ENCODE measurements around the gene CCDC92B.
"Not testable (repeated sequence)": the region's sequence is repeated elsewhere in the genome, so short reads cannot be mapped to it uniquely, and the experiment has no call there.

CCDC92B gene

DNA sequence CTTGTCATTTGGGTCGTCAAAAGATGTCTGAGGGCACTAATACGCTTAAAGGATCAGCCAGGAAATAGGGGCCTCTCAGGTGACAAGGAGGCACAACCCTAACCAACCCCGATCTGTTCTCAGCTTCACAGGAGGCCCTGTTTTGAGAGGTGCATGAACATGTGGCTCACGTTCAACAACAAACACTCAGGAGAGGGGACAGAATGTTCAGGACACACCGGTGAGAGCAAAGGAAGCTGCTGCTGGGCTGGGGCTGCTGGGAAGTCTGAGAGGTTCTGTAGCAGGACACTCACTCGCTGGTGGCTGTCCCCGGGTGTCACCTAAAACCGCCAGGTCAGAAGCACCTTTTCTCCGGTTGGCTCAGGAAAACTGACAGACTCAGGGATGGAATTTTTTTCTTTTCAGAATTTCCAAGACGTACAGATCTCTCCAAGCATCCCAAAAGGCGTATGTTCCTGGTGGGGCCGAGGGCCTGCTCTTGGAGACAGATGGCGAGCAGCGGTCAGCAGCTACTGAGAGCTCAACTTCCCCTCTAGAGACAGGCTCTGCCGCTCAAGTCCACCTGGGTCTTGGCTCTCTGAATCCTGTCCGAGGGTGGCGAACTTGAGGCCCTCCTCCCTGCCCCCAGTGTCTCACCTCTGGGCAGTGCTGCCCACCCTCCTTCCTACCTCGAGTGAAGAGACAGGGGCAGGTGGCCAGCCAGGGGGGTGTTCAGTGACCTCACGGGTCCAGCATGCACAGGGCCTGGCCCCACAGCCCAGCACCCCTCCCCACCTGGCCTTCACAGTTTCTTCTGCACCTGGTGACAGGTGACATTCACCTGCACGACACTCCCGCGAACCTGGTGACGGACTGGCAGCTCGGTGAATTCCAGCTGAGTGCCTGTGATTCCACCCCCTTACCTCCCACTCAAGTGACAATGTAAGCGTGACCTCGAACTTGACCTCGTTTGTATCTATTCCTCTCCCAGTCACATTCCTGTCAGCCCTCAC, 60.8 kb downstream of the CCDC92B start:
- no peak for DNase-seq

GRCh38 chr17:2687074-2687418, 62.4 kb downstream of the CCDC92B start:
- DNase-seq: no peak

- no peak for DNase-seq
Observed at GRCh38 chr17:2685696-2686095, 63.8 kb downstream of the CCDC92B start.

- DNase-seq: no peak
Observed at GRCh38 chr17:2684549-2684948, 64.9 kb downstream of the CCDC92B start.

- DNase-seq: no peak
Observed at GRCh38 chr17:2683912-2684311, 65.5 kb downstream of the CCDC92B start.

DNA sequence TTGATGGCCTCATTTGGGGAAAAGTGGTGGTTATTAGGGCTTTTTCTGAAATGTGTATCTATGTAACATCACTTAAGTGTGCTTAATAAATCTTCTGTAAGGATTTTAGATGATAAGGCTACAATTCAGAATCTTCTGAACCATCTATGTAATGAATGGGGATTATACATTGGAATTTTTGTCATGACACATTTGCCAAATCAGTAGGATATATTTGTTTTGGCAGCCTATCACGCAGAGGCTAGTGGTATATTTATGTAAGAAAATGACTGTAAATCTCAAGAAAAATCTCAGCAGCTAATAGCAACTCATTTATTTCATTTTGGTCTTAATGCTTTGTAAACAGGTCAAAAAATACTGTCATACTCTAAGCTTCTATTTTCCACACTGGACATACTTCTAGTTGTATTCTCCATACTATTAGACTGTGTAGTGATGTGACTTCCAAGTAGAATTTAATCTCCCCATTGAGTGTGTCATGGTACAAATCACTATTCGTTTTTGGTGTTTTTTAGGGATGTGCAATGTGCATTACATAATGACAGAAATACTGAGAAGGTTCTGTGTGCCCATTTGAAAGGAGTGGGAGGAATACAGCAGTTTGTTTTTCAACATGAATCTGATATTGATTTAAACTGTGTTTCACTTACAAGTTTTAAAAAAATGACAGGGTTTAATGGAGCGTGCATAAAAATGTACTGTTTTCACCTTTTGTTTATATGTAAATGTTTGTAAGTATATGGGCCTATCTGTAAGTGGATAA, 67.1 kb downstream of the CCDC92B start:
- no peak for DNase-seq

GRCh38 chr17:2681650-2682049, 67.8 kb downstream of the CCDC92B start:
- no peak for DNase-seq

DNA sequence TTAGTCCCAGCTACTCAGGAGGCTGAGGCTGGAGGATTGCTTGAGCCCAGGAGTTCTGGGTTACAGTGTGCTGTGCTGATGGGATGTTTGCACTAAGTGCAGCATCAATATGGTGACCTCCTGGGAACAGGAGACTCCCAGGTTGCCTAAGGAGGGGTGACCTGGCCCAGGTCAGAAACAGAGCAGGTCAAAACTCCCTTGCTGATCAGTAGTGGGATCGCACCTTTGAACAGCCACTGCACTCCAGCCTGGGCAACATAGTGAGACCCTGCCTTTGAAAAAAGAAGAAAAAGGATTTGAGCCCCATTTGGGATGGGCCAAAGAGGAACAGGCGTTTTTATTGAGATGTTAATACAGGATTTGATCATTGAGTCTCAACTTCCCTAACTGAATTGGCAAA, 68.5 kb downstream of the CCDC92B start:
- DNase-seq: no peak

DNA sequence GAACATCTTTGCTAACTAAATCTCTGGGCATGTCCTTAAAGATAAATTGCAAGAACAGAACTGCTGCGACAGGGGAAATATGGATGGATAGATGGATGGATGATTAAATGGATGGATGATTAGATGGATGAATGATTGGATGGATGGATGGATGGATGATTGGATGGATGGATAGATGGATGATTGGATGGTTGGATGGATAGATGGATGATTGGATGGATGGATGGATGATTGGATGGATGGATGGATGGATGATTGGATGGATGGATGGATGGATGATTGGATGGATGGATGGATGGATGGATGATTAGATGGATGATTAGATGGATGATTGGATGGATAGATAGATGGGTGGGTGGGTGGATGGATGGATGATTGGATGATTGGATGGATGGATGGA, 70.2 kb downstream of the CCDC92B start:
- DNase-seq: not testable (repeated sequence)
